Measurements from ENCODE around the gene FADS3.

GRCh38 chr11:61830237-61831105 lies 60.9 kb downstream of the FADS3 start:
- TF ChIP-seq CTCF (IDR thresholded peaks at IDR 0.05): no peak
- no peak for TF ChIP-seq POLR2A (IDR thresholded peaks at IDR 0.05)

Measured in Peyer's patch (tissue), 4 donors.